ENCODE data around the gene VPS35L.

GRCh38 chr16:19521471-19522396, 33.8 kb upstream of the VPS35L start, which contains the start of gene GDE1:
- TF ChIP-seq CTCF (IDR thresholded peaks at IDR 0.05; ENCODE audit: low read depth, low read length, poor library complexity, severe bottlenecking) (peak; percentile 41), EZH2phosphoT487 (IDR thresholded peaks at IDR 0.05; ENCODE audit: borderline replicate concordance, low read length) (no peak)

All from DOHH2 (cell line).